Osteoblast (primary cell): ENCODE data around the gene SOX8. TPM values are rescaled to one million over a fixed set of nuclear protein-coding genes. Genes with fewer than 3 reads are reported as not detected.

Source experiments
- DNase-seq: peaks from one replicate; pipeline ENCODE4 v3.0.0; 2011; ENCODE audit warnings: low spot score, mixed read lengths; ENCODE audit not compliant: insufficient read length; ENCODE audit errors: missing footprints
- H2AFZ ChIP-seq: 2 replicates; pipeline ENCODE4 v1.6.0; 2011; ENCODE audit warnings: mild to moderate bottlenecking, low read length
- H3K27ac ChIP-seq: 2 replicates; pipeline ENCODE4 v1.5.1; 2011; ENCODE audit warnings: mild to moderate bottlenecking, low read depth, low read length, moderate library complexity
- H3K27me3 ChIP-seq: 2 replicates; pipeline ENCODE4 v1.6.0; 2012; ENCODE audit warnings: mild to moderate bottlenecking, control low read depth, inconsistent platforms, low read length, moderate library complexity; ENCODE audit not compliant: insufficient read depth
- H3K36me3 ChIP-seq: 2 replicates; pipeline ENCODE4 v1.5.1; 2011; ENCODE audit warnings: mild to moderate bottlenecking, low read length, control low read depth, moderate library complexity; ENCODE audit not compliant: insufficient read depth
- H3K4me1 ChIP-seq: 2 replicates; pipeline ENCODE4 v1.5.1; 2011; ENCODE audit warnings: mild to moderate bottlenecking, low read length, control low read depth, moderate library complexity; ENCODE audit not compliant: insufficient read depth
- H3K4me2 ChIP-seq: 2 replicates; pipeline ENCODE4 v1.6.0; 2011; ENCODE audit warnings: mild to moderate bottlenecking, low read length; ENCODE audit not compliant: insufficient read depth
- H3K4me3 ChIP-seq: fragments of 200-600 bp; sonication (generic); 3 replicates; pipeline ENCODE4 v1.5.1; 2012; ENCODE audit warnings: mild to moderate bottlenecking, low read length, inconsistent platforms; ENCODE audit not compliant: insufficient read depth
- H3K79me2 ChIP-seq: 2 replicates; pipeline ENCODE4 v1.6.0; 2012; ENCODE audit warnings: mild to moderate bottlenecking, low read length, control low read depth, inconsistent platforms; ENCODE audit not compliant: insufficient read depth
- H3K9me3 ChIP-seq: 2 replicates; pipeline ENCODE4 v1.5.1; 2011; ENCODE audit warnings: low read depth, low read length, control low read depth
- H4K20me1 ChIP-seq: 2 replicates; pipeline ENCODE4 v1.6.0; 2012; ENCODE audit warnings: mild to moderate bottlenecking, low read length, control low read depth; ENCODE audit not compliant: insufficient read depth
- CTCF ChIP-seq: IDR thresholded peaks from 2 replicates; pipeline ENCODE4 v1.5.1; 2011; ENCODE audit warnings: mild to moderate bottlenecking, low read depth, low read length, moderate library complexity; ENCODE audit errors: extremely low read depth
- total RNA-seq: library from RNA; depleted of rRNA; stranded (reverse); fragments of >200 nt; gene quantifications from 2 replicates; pipeline ENCODE4 v1.2.3, GENCODE V29; 2012

The SOX8 gene
- total RNA-seq, 1 donor: not detected

DNA sequence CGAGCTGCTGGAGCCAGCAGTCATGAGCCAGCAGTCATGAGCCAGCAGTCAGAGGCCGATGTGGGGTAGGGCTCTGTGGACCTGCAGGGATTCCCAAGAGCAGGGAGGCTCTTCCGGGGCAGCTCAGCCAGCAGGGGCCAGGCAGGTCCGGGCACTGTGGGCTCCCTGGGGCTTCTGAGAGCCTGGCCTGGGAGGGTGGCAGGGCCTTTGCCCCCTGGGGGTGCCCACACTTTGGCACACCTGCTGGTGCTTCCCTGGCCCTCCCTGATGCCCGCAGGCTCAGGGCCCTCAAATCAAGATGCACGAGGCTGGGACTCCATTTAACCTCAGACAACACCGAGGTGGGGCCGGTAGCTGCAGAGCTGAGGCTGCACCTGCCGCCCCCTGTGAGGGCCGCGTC is 18.1 kb downstream of the SOX8 start:
- DNase-seq: no peak
- no peak overlapping the region for H3K4me3 ChIP-seq
- no peaks in the 10 kb centered on the region for H4K20me1 ChIP-seq
- H3K27me3 ChIP-seq: peaks cover 46% of the 10 kb centered on the region
- peaks cover 12% of the 10 kb centered on the region for H3K9me3 ChIP-seq
- peaks cover 14% of the 10 kb centered on the region for H3K4me1 ChIP-seq
- no peak overlapping the region for H2AFZ ChIP-seq
- H3K79me2 ChIP-seq: no peaks in the 10 kb centered on the region
- H3K27ac ChIP-seq: no peak overlapping the region
- no peak for TF ChIP-seq CTCF
- no peak overlapping the region for H3K4me2 ChIP-seq
- H3K36me3 ChIP-seq: no peaks in the 10 kb centered on the region

- H3K27ac ChIP-seq: no peak overlapping the region
- no peak overlapping the region for H2AFZ ChIP-seq
- H3K4me2 ChIP-seq: no peak overlapping the region
- peaks cover 14% of the 10 kb centered on the region for H3K4me1 ChIP-seq
- no peak for TF ChIP-seq CTCF
- no peaks in the 10 kb centered on the region for H3K79me2 ChIP-seq
- H3K9me3 ChIP-seq: peaks cover 3% of the 10 kb centered on the region
- H3K36me3 ChIP-seq: no peaks in the 10 kb centered on the region
- H3K4me3 ChIP-seq: no peak overlapping the region
- peaks cover 52% of the 10 kb centered on the region for H3K27me3 ChIP-seq
- DNase-seq: no peak
- H4K20me1 ChIP-seq: no peaks in the 10 kb centered on the region
Observed at GRCh38 chr16:1000608-1001007, 19.0 kb downstream of the SOX8 start.

GRCh38 chr16:1001096-1001495 is 19.5 kb downstream of the SOX8 start:
- Histone ChIP-seq H3K4me1 (peaks cover 14% of the 10 kb centered on the region), H3K36me3 (no peaks in the 10 kb centered on the region), H3K27me3 (peaks cover 48% of the 10 kb centered on the region), H3K9me3 (no peaks in the 10 kb centered on the region), H3K79me2 (no peaks in the 10 kb centered on the region), H2AFZ (no peak overlapping the region), H3K4me2 (no peak overlapping the region), H3K4me3 (no peak overlapping the region), H4K20me1 (no peaks in the 10 kb centered on the region), H3K27ac (no peak overlapping the region)
- no peak for DNase-seq
- no peak for TF ChIP-seq CTCF

GRCh38 chr16:1002399-1003166 is 21.0 kb downstream of the SOX8 start:
- Histone ChIP-seq H3K79me2 (no peaks in the 10 kb centered on the region), H4K20me1 (no peaks in the 10 kb centered on the region), H3K36me3 (no peaks in the 10 kb centered on the region), H3K27ac (no peak overlapping the region), H3K27me3 (peaks cover 41% of the 10 kb centered on the region), H3K4me3 (no peak overlapping the region), H3K4me1 (peaks cover 14% of the 10 kb centered on the region), H2AFZ (no peak overlapping the region), H3K4me2 (peak overlapping the region; percentile 66), H3K9me3 (no peaks in the 10 kb centered on the region)
- no peak for TF ChIP-seq CTCF
- DNase-seq: peak; percentile 99
